ENCODE results near the gene MAP4K3.

DNA sequence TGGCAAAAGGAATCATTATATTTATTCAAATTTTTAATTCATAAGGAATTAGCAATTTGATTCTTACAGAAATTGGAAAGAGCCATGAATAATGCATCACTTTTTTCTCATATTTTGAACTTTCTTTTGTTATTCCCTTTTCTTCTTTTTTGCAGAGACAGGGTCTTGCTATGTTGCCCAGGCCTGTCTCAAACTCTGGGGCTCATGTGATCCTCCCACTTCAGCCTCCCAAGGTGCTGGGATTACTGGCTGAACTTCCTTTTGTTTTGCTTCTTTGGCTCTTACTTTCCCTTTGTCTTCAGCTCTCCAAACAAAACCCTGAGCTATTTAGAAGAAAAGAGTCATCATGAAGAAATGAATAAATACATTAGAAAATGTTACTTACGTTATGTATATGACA, 224.1 kb downstream of the MAP4K3 start:
- TF ChIP-seq POLR2A (IDR thresholded peaks at IDR 0.05; ENCODE audit: low read length) (no peak), GATA1 (IDR thresholded peaks at IDR 0.05; ENCODE audit: low read depth, low read length) (no peak)

Measured in erythroblast (primary cell).